Adipocyte (in vitro differentiated cells): ENCODE results near the gene ATP6AP1.
A peak's percentile ranks its signal among the peaks of the same experiment; 100 is the strongest.

Experiments used
- DNase-seq: peaks from one replicate; pipeline ENCODE4 v3.0.0-alpha.2; 2015; ENCODE audit warnings: low read depth
- H3K27me3 ChIP-seq: replicated peaks from 2 replicates; pipeline ENCODE4 v1.7.0; 2013; ENCODE audit warnings: mild to moderate bottlenecking, low read length, moderate library complexity; ENCODE audit not compliant: control insufficient read depth, insufficient read depth
- H3K36me3 ChIP-seq: 2 replicates; pipeline ENCODE4 v1.7.0; 2013; ENCODE audit warnings: low read length, mild to moderate bottlenecking, moderate library complexity; ENCODE audit not compliant: control insufficient read depth, insufficient read depth, severe bottlenecking
- H3K4me1 ChIP-seq: 2 replicates; pipeline ENCODE4 v1.7.0; 2013; ENCODE audit warnings: mild to moderate bottlenecking, low read length, moderate library complexity; ENCODE audit not compliant: control insufficient read depth, insufficient read depth
- H3K4me3 ChIP-seq: 2 replicates; pipeline ENCODE4 v1.7.0; 2013; ENCODE audit warnings: mild to moderate bottlenecking, low read length, moderate library complexity
- H3K9ac ChIP-seq: 2 replicates; pipeline ENCODE4 v1.7.0; 2013; ENCODE audit warnings: mild to moderate bottlenecking, low read length, moderate library complexity
- H3K9me3 ChIP-seq: 2 replicates; pipeline ENCODE4 v1.7.0; 2013; ENCODE audit warnings: mild to moderate bottlenecking, low read length, moderate library complexity; ENCODE audit not compliant: control insufficient read depth

ATP6AP1 gene

GRCh38 chrX:154468217-154468616 is 39.7 kb downstream of the ATP6AP1 start:
- Histone ChIP-seq H3K9ac (no peak overlapping the region), H3K4me1 (no peaks in the 10 kb centered on the region), H3K27me3 (no peaks in the 10 kb centered on the region), H3K9me3 (no peaks in the 10 kb centered on the region), H3K36me3 (peaks cover 68% of the 10 kb centered on the region), H3K4me3 (no peak overlapping the region)
- DNase-seq, result no peak

DNA sequence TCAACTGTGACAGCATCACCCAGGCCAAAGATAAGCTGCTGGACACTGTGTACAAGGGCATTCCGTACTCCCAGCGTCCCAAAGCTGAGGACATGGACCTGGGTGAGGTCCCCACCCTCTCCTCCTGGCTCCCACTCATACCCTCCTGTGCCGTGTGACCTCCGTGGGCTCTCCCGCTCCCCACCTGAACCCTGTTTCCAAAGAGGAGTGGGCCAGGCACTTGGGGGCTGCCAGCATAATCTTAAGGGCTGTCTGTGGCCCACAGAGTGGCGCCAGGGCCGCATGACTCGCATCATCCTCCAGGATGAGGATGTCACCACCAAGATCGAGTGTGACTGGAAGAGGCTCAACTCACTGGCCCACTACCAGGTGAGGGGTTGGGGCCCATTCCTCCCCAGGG is 40.6 kb downstream of the ATP6AP1 start:
- peaks cover 62% of the 10 kb centered on the region for H3K36me3 ChIP-seq
- no peak for DNase-seq
- no peaks in the 10 kb centered on the region for H3K4me1 ChIP-seq
- no peak overlapping the region for H3K4me3 ChIP-seq
- peaks cover 4% of the 10 kb centered on the region for H3K27me3 ChIP-seq
- no peaks in the 10 kb centered on the region for H3K9me3 ChIP-seq
- H3K9ac ChIP-seq, result no peak overlapping the region

DNA sequence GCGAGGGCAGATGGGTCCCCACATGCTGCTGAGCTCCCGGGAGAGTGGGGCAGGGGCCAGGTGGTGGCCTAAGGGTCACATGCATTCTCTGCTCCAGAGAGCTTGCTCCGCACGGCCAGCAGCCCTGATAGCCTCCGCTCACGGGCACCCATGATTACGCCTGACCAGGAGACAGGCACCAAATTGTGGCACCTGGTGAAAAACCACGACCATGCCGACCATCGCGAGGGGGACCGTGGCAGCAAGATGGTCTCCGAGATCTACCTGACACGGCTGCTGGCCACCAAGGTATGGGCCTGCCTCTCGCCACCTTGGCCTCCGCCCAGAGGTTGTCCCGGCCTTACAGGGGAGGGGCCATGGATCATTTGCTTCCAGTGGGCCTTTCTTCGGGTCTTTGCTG is 41.4 kb downstream of the ATP6AP1 start:
- H3K4me1 ChIP-seq, result no peaks in the 10 kb centered on the region
- peaks cover 57% of the 10 kb centered on the region for H3K36me3 ChIP-seq
- no peaks in the 10 kb centered on the region for H3K9me3 ChIP-seq
- H3K9ac ChIP-seq, result no peak overlapping the region
- no peak overlapping the region for H3K4me3 ChIP-seq
- DNase-seq, result no peak
- H3K27me3 ChIP-seq, result peaks cover 4% of the 10 kb centered on the region

DNA sequence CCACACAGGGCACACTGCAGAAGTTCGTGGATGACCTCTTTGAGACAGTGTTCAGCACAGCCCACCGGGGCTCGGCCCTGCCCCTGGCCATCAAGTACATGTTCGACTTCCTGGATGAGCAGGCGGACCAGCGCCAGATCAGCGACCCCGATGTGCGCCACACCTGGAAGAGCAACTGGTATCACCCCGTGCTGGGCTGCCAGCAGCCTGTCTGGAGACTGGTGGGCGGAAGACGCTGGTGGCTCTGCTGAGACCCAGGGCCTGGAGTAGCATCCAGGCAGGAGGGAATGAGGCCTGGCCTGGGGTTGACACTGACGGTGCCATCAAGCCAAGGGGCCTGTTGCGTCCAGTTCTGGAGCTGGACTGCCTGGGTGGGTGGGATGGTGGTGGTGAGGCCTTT is 42.0 kb downstream of the ATP6AP1 start:
- H3K4me1 ChIP-seq, result no peaks in the 10 kb centered on the region
- peaks cover 53% of the 10 kb centered on the region for H3K36me3 ChIP-seq
- DNase-seq, result no peak
- H3K9ac ChIP-seq, result no peak overlapping the region
- no peaks in the 10 kb centered on the region for H3K9me3 ChIP-seq
- H3K27me3 ChIP-seq, result peaks cover 4% of the 10 kb centered on the region
- no peak overlapping the region for H3K4me3 ChIP-seq

DNA sequence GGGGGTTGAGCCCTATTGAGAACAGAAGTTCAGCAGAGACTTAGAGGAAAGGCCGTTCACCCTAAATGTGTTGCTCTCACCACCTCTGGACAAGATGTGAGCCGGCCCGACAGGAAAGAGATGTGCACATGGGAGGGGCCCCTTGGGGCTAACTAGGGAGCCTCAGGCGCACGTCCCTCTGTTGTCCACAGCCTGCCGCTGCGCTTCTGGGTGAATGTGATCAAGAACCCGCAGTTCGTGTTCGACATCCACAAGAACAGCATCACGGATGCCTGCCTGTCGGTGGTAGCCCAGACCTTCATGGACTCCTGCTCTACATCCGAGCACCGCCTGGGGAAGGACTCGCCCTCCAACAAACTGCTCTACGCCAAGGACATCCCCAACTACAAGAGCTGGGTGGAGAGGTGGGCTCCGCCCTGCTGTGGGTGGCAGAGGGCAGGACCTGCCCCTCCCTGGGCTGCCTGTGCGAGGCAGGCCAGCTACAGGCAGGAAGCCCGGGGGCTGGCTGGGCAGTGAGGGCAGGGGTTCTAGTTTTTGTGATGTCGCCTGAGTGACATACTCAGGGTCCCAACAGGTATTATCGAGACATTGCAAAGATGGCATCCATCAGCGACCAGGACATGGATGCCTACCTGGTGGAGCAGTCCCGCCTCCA is 42.6 kb downstream of the ATP6AP1 start:
- Histone ChIP-seq H3K9me3 (no peaks in the 10 kb centered on the region), H3K4me1 (no peaks in the 10 kb centered on the region), H3K4me3 (no peak overlapping the region), H3K27me3 (peaks cover 4% of the 10 kb centered on the region), H3K9ac (no peak overlapping the region), H3K36me3 (peaks cover 48% of the 10 kb centered on the region)
- no peak for DNase-seq

- Histone ChIP-seq H3K36me3 (peaks cover 39% of the 10 kb centered on the region), H3K9ac (no peak overlapping the region), H3K4me1 (no peaks in the 10 kb centered on the region), H3K27me3 (peaks cover 4% of the 10 kb centered on the region), H3K4me3 (no peak overlapping the region), H3K9me3 (no peaks in the 10 kb centered on the region)
- DNase-seq, result no peak
Measured at GRCh38 chrX:154471839-154472684, 43.6 kb downstream of the ATP6AP1 start.

DNA sequence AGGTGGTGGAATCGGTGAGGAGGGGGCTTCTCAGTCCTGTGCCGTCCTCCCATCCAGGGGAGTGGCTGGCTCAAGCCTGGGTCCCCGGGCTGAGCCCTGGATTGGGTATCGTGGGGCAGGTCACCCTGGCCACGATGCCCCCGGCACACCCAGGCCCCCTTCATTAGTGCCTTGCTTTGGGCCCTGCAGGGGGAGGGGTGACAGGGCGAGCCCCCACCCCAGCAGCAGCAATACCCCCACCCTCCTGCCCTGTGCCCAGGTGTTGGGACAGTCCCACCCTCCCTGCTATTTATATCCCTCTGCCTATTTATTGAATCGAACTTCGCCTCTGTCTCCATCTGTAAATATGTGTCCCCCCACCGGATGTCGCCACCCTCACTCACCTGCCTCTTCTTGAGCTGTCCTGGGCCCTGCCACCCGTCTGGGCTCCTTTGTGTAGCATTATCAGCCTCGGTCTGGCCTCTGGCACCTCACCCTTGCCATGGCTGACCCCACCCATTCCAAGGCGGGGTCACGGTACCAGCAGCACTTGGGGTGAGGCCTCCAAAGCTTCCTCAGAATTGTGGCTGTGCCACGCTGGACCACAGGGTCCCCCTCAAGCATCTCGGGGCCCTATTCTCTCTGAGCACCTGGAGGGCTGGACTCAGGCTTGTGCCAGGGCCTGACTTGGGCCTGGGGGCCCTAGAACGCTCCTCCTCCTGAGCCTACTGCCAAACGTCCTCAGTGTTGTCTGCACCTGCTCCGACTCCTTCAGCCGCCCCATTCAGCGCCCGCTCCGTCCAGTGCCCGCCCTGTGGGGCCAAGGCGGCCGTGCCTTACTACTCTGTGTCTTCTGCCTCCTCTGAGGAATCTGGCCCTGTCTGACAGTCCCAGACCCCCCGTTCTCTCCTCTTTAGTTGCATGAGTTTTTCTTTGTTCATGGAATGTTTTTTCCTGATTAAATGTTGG is 44.5 kb downstream of the ATP6AP1 start:
- Histone ChIP-seq H3K9ac (no peak overlapping the region), H3K4me1 (peaks cover 3% of the 10 kb centered on the region), H3K4me3 (no peak overlapping the region), H3K27me3 (peaks cover 4% of the 10 kb centered on the region), H3K36me3 (peaks cover 39% of the 10 kb centered on the region), H3K9me3 (no peaks in the 10 kb centered on the region)
- no peak for DNase-seq

DNA sequence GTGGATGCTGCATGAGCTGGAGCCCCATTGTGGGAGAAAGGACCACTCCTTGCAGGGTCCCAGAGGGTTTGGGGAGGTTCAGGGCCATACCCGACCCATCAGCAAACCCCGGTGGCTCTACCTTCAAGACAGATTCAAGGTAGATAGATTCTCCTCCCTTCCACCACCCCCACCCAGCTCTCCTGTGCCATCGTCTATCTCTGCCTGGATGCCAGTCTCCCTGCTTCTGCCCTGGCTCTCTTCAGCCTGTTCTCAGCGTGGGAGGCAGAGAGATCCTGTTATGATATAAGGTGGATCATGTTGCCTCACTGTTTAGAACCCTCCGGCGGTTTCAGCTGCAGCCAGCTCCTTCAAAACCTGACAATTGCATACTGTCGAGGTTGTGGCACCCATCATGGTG is 45.2 kb downstream of the ATP6AP1 start:
- Histone ChIP-seq H3K36me3 (peaks cover 33% of the 10 kb centered on the region), H3K27me3 (peaks cover 4% of the 10 kb centered on the region), H3K9me3 (no peaks in the 10 kb centered on the region), H3K9ac (no peak overlapping the region), H3K4me1 (peaks cover 6% of the 10 kb centered on the region), H3K4me3 (no peak overlapping the region)
- DNase-seq, result no peak

DNA sequence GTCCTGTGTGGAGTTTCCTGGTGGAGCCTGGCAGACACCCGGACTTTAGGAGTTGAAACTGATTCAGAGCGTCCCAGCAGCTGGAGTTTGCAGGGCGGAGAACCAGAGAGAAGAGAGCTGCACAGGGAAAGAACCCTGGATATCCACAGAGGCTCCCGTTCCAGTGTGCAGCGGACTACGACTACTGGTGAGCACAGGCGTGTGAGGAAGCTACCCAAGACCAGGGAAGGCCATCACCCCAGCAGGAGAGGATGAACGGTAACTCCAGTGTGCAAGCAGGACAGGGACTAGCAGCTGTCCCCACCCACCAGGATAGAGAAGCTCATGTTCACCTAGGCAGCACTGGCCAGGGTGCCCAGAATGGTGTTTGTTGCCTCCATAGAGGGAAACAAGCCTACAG is 48.3 kb downstream of the ATP6AP1 start:
- no peaks in the 10 kb centered on the region for H3K9me3 ChIP-seq
- DNase-seq, result no peak
- H3K4me1 ChIP-seq, result peaks cover 9% of the 10 kb centered on the region

GRCh38 chrX:154477891-154478477 is 49.5 kb downstream of the ATP6AP1 start:
- no peaks in the 10 kb centered on the region for H3K36me3 ChIP-seq
- no peaks in the 10 kb centered on the region for H3K9me3 ChIP-seq
- H3K4me1 ChIP-seq, result peaks cover 9% of the 10 kb centered on the region
- peak overlapping the region; percentile 77 for H3K4me3 ChIP-seq
- peak overlapping the region; percentile 81 for H3K9ac ChIP-seq
- H3K27me3 ChIP-seq, result peaks cover 4% of the 10 kb centered on the region
- DNase-seq, result no peak

More for the DNA sequence above, 48.3 kb downstream of the ATP6AP1 start:
- H3K27me3 ChIP-seq, result peaks cover 4% of the 10 kb centered on the region
- H3K36me3 ChIP-seq, result peaks cover 2% of the 10 kb centered on the region
- H3K4me3 ChIP-seq, result no peak overlapping the region
- H3K9ac ChIP-seq, result no peak overlapping the region
